DND-41 (cell line): Measurements from ENCODE around the gene PCNX1.

ENCODE experiments used
- ATAC-seq: fragments of 200-7000 bp; cut with Tn5 transposase; 3 replicates; pipeline ENCODE4 v1.9.1; 2021; ENCODE audit warnings: low read depth; ENCODE audit not compliant: insufficient read depth
- DNase-seq: peaks from one replicate; pipeline ENCODE4 v3.0.0-alpha.2; 2020
- H2AFZ ChIP-seq: 2 replicates; pipeline ENCODE4 v1.6.0; 2012; ENCODE audit warnings: low read depth, low read length
- H3K27ac ChIP-seq: 2 replicates; pipeline ENCODE4 v1.5.1; 2012; ENCODE audit warnings: low read length, inconsistent platforms
- H3K27me3 ChIP-seq: fragments of 200-600 bp; sonication (generic); 2 replicates; pipeline ENCODE4 v1.6.0; 2012; ENCODE audit warnings: low read length, mild to moderate bottlenecking, inconsistent platforms; ENCODE audit not compliant: insufficient read depth, poor library complexity
- H3K36me3 ChIP-seq: 2 replicates; pipeline ENCODE4 v1.5.1; 2012; ENCODE audit warnings: low read length, inconsistent platforms; ENCODE audit not compliant: insufficient read depth
- H3K4me1 ChIP-seq: 2 replicates; pipeline ENCODE4 v1.5.1; 2012; ENCODE audit warnings: mild to moderate bottlenecking, low read length; ENCODE audit not compliant: insufficient read depth
- H3K4me2 ChIP-seq: 2 replicates; pipeline ENCODE4 v1.6.0; 2012; ENCODE audit warnings: mild to moderate bottlenecking, moderate library complexity, low read length, inconsistent platforms; ENCODE audit not compliant: insufficient read depth
- H3K4me3 ChIP-seq, 2 experiments: fragments of 200-600 bp in 1 of 2; shearing (Covaris generic) in 1 of 2; 2 replicates each; pipeline ENCODE4 v1.5.1; 2012 to 2016; ENCODE audit warnings: inconsistent platforms in 2 of 2, low read length in 2 of 2, mild to moderate bottlenecking in 2 of 2, low read depth in 1 of 2, moderate library complexity in 1 of 2
- H3K79me2 ChIP-seq: 2 replicates; pipeline ENCODE4 v1.6.0; 2012; ENCODE audit warnings: low read length, inconsistent platforms; ENCODE audit not compliant: insufficient read depth
- H3K9ac ChIP-seq: 2 replicates; pipeline ENCODE4 v1.6.0; 2012; ENCODE audit warnings: low read depth, mild to moderate bottlenecking, inconsistent platforms, low read length, moderate library complexity
- H3K9me3 ChIP-seq: 2 replicates; pipeline ENCODE4 v1.5.1; 2012; ENCODE audit warnings: low read length, moderate library complexity, mild to moderate bottlenecking, inconsistent platforms; ENCODE audit not compliant: insufficient read depth, severe bottlenecking
- H4K20me1 ChIP-seq: 2 replicates; pipeline ENCODE4 v1.6.0; 2012; ENCODE audit warnings: low read length; ENCODE audit not compliant: insufficient read depth
- EZH2 ChIP-seq: IDR thresholded peaks from 3 replicates; pipeline ENCODE4 v1.6.1; 2012; ENCODE audit warnings: borderline replicate concordance, low read depth, mild to moderate bottlenecking, moderate library complexity, low read length, inconsistent platforms; ENCODE audit not compliant: severe bottlenecking
- TF ChIP-seq, protein P1 (sequence below): IDR thresholded peaks from 2 replicates; pipeline ENCODE4 v1.5.1; 2012; ENCODE audit warnings: borderline replicate concordance, low read length, moderate library complexity, mild to moderate bottlenecking; ENCODE audit not compliant: poor library complexity, severe bottlenecking; ENCODE audit errors: extremely low read depth

PCNX1 gene

DNA sequence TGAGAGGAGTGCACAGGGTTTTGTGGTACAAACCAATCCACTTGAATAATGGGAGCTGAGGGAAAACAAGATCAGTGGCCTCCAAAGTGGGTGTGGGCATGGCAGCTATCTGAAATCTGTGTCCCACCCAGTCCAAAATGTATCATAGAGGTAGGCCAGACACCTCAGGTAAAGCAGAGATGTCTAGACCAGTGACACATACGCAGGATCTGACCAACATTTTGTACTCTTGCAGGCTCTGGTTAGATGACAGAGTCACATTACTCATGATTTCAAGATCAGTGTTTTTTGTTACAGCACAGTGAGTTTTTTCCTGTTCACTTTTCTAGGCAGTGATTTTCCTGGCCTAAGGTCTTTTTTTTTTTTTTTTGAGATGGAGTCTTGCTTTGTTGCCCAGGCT is 211.8 kb downstream of the PCNX1 start:
- Histone ChIP-seq H2AFZ (no peak overlapping the region), H3K4me3 (no peak overlapping the region), H3K36me3 (no peaks in the 10 kb centered on the region; the same call in 1 of the 2 replicates), H3K27ac (no peak overlapping the region), H3K9me3 (no peaks in the 10 kb centered on the region), H3K79me2 (no peaks in the 10 kb centered on the region), H3K27me3 (no peaks in the 10 kb centered on the region), H3K4me1 (no peaks in the 10 kb centered on the region), H3K9ac (no peak overlapping the region), H3K4me2 (no peak overlapping the region), H4K20me1 (no peaks in the 10 kb centered on the region)
- no peak for DNase-seq
- ATAC-seq = no peak
- TF ChIP-seq, protein P1, sequence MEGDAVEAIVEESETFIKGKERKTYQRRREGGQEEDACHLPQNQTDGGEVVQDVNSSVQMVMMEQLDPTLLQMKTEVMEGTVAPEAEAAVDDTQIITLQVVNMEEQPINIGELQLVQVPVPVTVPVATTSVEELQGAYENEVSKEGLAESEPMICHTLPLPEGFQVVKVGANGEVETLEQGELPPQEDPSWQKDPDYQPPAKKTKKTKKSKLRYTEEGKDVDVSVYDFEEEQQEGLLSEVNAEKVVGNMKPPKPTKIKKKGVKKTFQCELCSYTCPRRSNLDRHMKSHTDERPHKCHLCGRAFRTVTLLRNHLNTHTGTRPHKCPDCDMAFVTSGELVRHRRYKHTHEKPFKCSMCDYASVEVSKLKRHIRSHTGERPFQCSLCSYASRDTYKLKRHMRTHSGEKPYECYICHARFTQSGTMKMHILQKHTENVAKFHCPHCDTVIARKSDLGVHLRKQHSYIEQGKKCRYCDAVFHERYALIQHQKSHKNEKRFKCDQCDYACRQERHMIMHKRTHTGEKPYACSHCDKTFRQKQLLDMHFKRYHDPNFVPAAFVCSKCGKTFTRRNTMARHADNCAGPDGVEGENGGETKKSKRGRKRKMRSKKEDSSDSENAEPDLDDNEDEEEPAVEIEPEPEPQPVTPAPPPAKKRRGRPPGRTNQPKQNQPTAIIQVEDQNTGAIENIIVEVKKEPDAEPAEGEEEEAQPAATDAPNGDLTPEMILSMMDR = no peak
- no peak for TF ChIP-seq EZH2

DNA sequence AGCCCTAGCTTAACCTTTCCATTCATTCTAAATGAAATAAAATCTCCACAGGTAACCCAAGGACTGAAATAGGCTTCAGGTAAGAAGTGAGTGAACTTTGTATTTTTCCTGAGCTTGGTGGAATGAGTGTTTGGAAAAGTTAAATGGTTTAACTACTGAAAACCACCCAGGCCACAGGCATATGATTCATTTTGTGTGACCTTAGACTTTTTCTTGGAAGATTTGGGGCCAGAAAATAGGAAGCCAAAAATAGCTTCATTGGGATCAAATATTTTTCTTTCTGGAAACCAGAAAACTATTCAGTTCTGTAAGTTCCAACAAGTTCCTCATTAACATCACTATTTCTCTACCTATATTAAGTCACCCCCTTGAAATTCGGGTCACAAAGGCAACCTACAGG is 212.6 kb downstream of the PCNX1 start:
- ATAC-seq = no peak

DNA sequence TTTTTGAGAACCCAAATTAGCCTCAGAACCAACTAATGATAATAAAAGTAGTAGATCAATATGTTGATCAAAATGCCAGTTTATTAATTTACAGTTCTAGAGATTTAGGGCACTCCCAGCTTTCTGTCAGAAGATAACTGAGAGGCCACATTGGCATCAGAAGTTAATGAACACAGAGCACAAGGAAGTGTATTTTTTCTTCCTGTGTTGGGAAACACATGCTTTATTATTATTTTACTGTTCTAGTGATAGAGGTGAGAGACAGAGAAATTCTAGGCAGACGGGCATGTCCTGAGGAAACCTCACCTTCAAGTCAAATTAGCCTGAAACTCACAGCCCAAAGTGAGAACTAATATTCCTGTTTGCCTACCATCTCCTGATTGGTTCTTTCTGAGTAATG is 213.7 kb downstream of the PCNX1 start:
- H3K9ac ChIP-seq = no peak overlapping the region
- H3K79me2 ChIP-seq = no peaks in the 10 kb centered on the region
- no peaks in the 10 kb centered on the region for H3K9me3 ChIP-seq
- no peak for DNase-seq
- no peak overlapping the region for H2AFZ ChIP-seq
- no peaks in the 10 kb centered on the region for H3K4me1 ChIP-seq
- H3K27ac ChIP-seq = no peak overlapping the region
- H3K36me3 ChIP-seq = no peaks in the 10 kb centered on the region
- TF ChIP-seq, protein P1 = no peak
- TF ChIP-seq EZH2 = no peak
- no peaks in the 10 kb centered on the region for H4K20me1 ChIP-seq
- no peak overlapping the region for H3K4me3 ChIP-seq
- H3K4me2 ChIP-seq = no peak overlapping the region
- H3K27me3 ChIP-seq = no peaks in the 10 kb centered on the region
- ATAC-seq = no peak

More for the DNA sequence above, 212.6 kb downstream of the PCNX1 start:
- Histone ChIP-seq H3K4me3 (no peak overlapping the region), H2AFZ (no peak overlapping the region), H3K27me3 (no peaks in the 10 kb centered on the region), H4K20me1 (no peaks in the 10 kb centered on the region), H3K27ac (no peak overlapping the region), H3K36me3 (no peaks in the 10 kb centered on the region), H3K9ac (no peak overlapping the region), H3K79me2 (no peaks in the 10 kb centered on the region), H3K4me1 (no peaks in the 10 kb centered on the region), H3K9me3 (no peaks in the 10 kb centered on the region), H3K4me2 (no peak overlapping the region)
- no peak for TF ChIP-seq EZH2
- TF ChIP-seq, protein P1 = no peak
- DNase-seq = no peak

DNA sequence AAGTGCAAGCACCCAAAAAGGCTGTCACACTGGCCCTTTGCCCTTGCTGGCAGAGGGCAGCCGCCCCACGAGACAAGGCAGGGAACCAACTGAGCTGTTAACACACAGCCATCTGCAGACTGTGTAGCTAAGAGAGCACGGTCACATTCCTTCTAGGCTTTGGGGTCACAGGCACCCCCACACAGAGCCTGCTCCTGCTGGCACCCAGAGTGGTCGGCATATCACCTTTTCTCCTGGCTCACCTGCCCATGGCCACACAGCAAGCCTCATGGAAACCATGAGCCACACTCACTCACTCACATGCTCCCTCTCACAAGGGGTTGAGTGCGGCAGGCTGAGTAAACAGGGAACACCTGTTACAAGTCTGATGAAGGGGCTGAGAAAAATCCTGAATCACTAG is 214.5 kb downstream of the PCNX1 start:
- ATAC-seq (no peak), DNase-seq (no peak)
- TF ChIP-seq, protein P1 = no peak
- no peak for TF ChIP-seq EZH2
- no peak overlapping the region for H3K27ac ChIP-seq
- H3K4me2 ChIP-seq = no peak overlapping the region
- H3K27me3 ChIP-seq = no peaks in the 10 kb centered on the region
- no peaks in the 10 kb centered on the region for H3K9me3 ChIP-seq
- H4K20me1 ChIP-seq = no peaks in the 10 kb centered on the region
- H3K4me1 ChIP-seq = no peaks in the 10 kb centered on the region
- H3K4me3 ChIP-seq = no peak overlapping the region
- H3K36me3 ChIP-seq = no peaks in the 10 kb centered on the region
- H2AFZ ChIP-seq = no peak overlapping the region
- no peak overlapping the region for H3K9ac ChIP-seq
- no peaks in the 10 kb centered on the region for H3K79me2 ChIP-seq
